GM18951 (cell line): ENCODE measurements around the gene CDYL2.
"Not testable (repeated sequence)": the region's sequence is repeated elsewhere in the genome, so short reads cannot be mapped to it uniquely, and the experiment has no call there.

Source experiments
- POLR2A ChIP-seq: IDR thresholded peaks from 4 replicates; pipeline ENCODE4 v1.6.1; 2011; ENCODE audit warnings: mild to moderate bottlenecking; ENCODE audit not compliant: insufficient read length, insufficient read depth; ENCODE audit errors: extremely low read depth
- in situ Hi-C: fragments of 300-500 bp; cut with MboI; formaldehyde crosslinking; loops from one replicate; pipeline ENCODE4 v1.12.0; 2022; ENCODE audit warnings: low sequenced_read_pairs, mixed read lengths, inconsistent platforms; ENCODE audit not compliant: unreplicated experiment

The CDYL2 gene

GRCh38 chr16:80663078-80663477 lies 141.3 kb downstream of the CDYL2 start:
- TF ChIP-seq POLR2A = no peak
- in situ Hi-C loops = no loop called here

DNA sequence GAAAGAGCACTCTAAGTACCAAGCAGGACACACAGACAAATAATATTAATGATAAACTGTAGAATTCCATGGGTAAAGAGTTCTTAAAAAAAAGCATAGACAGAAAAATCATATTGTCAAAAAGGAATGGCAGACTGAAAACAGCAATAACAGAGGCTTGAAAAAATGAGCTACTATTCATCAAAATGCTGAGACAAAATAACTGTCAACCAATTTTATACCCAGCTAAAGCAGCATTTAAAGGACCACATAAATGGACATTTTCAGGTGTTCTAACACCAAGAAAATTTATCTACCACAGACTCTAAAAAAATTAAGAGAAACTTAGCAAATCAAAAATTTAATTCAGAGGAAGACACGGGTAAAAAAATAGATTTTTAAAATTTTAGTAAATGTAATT lies 144.5 kb downstream of the CDYL2 start:
- TF ChIP-seq POLR2A = no peak
- in situ Hi-C loops = no loop called here

- TF ChIP-seq POLR2A = no peak
- in situ Hi-C loops = no loop called here
Observed at GRCh38 chr16:80656711-80657150, 147.7 kb downstream of the CDYL2 start.

DNA sequence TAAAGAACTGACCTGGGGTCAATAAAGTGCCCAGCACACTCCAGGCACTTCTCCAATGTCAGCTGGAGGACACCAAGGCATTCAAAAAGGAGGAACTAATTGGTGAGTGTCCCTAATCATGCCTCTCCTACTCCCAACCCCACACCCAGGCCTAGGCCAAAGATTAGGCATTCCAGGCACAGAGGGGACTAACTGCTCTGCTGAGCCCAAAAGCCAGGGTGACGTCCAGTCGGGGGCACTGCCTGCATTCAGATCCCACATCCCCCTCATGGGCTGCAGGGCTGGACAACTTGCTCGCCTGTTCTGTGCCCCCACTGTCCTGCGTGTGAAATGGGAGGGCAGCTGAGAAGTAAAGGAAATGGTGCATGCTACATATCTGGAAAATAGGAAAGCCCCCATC lies 148.2 kb downstream of the CDYL2 start:
- no peak for TF ChIP-seq POLR2A
- in situ Hi-C loops = no loop called here

GRCh38 chr16:80655751-80656150 lies 148.6 kb downstream of the CDYL2 start:
- in situ Hi-C loops = no loop called here

DNA sequence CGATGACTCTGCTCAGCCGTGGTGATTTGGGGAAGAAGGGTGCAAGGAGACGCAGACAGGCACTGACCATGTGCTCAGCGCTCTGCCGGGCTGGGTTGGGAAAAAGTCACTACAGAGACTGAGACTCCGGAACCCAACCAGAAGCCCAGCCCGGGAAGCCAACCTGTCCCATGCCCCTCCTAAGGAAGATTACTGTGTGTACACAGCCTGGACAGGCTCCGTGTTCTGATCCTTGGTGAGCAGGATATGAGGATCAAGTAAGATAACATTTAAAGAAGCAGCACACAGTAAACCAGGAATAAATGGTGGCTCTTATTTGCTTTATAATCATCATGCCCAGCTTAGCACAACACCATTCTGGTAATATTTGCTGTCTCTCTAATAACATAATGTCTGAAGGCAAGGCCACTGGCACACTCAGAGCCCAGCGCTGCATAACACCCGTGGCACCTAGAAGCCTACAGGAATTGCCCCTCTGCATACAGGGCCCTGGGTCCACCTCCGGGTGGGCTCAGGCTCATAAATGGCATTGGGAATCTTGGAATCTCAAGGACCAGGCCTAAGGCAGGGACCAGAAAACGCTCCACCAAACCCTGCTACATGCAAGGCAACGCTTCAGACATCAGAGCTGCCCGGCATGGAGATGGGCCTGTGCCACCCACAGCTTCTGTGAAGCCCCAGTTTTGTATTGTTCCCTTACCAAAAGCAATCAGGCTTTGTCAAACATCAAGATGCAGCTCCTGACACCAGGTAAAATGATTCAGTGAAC lies 150.1 kb downstream of the CDYL2 start:
- in situ Hi-C loops = no loop called here
- no peak for TF ChIP-seq POLR2A

More at GRCh38 chr16:80655751-80656150, 148.6 kb downstream of the CDYL2 start:
- no peak for TF ChIP-seq POLR2A

DNA sequence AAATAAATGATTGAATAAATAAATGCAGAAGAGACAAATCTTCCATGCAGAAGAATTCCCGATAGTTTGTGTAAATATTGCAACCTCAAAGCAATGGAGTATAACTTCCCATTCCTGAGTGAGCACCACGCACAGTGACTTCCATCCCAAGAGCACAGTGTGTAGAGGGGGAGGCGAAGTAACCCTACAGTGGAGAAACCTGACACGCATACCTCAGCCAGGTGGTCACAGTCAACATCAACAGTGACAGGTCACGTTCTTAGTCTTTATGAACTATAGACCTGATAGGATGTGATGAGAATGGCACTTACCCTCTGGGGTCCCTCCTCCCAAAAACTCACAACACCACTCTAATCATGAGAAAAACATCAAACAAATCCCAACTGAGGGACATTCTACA lies 152.0 kb downstream of the CDYL2 start:
- in situ Hi-C loops = no loop called here

GRCh38 chr16:80650281-80650680 lies 154.1 kb downstream of the CDYL2 start:
- in situ Hi-C loops = not testable (repeated sequence)

More for the DNA sequence above, 152.0 kb downstream of the CDYL2 start:
- no peak for TF ChIP-seq POLR2A

GRCh38 chr16:80640316-80640715 lies 164.1 kb downstream of the CDYL2 start:
- in situ Hi-C loops = no loop called here
- no peak for TF ChIP-seq POLR2A

DNA sequence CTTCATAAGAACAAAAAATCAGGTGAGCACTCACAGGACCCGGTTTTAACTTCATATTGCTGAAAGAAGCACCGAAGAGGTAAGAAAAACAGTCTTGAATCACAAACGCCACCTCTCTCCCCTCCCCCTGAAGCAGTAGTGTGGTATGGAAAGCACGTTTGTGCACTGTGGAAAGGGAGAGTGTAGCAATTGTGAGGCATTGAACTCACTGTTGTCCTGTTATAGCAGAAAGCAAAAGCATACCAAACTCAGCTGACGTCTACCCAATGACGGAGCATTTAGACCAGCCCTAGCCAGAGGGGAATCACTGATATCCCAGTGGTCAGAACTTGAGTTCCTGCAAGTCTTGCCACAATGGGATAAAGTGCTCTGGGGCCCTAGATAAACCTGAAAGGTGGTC lies 164.8 kb downstream of the CDYL2 start:
- TF ChIP-seq POLR2A = no peak
- in situ Hi-C loops = no loop called here

DNA sequence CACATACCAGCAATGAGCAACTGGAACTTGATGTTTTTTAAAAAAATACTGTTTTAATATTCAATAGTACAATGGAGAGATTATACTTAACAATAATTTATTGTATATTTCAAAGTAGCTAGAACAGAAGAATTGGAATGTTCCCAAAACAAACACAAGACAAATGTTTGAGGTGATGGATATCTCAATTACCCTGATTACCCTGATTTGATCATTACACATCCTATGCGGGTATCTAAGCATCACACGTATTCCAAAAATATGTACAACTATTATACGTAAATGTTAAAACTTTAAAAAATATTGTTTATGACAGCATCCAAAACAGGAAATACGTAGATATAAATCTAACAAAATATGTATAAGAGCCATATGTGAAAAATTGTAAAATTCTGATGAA lies 166.8 kb downstream of the CDYL2 start:
- no peak for TF ChIP-seq POLR2A
- in situ Hi-C loops = no loop called here

GRCh38 chr16:80631581-80631980 lies 172.8 kb downstream of the CDYL2 start:
- no peak for TF ChIP-seq POLR2A
- in situ Hi-C loops = no loop called here

DNA sequence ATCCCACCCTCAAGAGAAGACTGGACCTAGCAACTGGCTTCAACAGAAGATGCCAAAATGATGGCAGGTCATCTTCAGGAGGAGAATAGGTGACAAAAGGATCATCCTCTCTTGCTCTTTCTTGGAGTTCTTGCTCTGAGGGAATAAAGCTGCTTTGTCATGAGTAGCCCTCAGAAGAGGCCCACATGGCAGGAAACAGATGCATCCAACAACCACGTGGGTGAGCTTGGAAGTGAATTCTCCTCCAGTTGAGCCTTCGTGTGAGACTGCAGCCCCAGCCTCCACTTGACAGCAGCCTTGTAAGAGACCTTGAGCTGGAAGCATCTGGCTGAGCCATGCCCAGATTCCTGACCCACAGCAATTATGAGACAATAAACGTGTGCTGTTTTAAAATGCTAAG lies 176.1 kb downstream of the CDYL2 start:
- TF ChIP-seq POLR2A = no peak
- in situ Hi-C loops = no loop called here

GRCh38 chr16:80627108-80627507 lies 177.3 kb downstream of the CDYL2 start:
- in situ Hi-C loops = no loop called here
- TF ChIP-seq POLR2A = no peak

DNA sequence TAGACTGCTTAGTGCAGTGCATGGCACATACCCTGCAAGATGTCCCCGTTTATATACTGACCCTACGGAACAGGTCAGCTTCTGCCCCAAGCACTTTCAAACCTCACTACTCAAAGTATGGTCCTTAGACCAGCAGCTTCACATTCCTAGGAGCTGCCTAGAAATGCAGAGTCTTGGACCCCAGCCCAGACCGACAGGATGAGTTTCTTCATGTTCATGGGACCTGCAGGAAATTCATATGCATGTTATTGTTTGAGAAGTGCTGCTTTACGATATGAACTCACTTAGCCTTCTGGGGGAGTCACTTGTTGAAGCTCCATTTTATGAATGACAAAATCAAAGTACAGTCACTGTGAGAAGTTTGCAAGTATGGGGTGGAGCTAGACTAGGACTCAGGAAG lies 181.0 kb downstream of the CDYL2 start:
- TF ChIP-seq POLR2A = no peak
- in situ Hi-C loops = no loop called here

DNA sequence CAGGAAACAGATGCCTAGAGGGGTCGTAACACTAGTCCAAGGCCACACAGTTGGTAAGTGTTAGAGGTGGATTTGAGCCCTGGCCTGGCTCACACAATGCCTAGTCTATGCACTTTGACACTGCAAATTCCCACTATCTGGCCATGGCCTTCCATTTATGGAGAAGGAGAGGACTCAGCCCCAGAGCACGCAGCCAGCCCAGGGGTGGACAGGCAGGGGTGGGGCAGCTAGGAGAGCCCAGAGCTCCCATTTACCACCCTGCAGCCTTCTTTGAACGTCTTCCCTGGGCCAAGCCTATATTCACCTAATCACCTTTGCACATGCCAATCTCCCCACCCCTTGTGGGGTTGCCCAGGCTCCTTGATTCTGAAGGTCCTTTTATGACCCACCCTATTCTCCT lies 182.4 kb downstream of the CDYL2 start:
- in situ Hi-C loops = no loop called here
- TF ChIP-seq POLR2A = no peak
